HepG2 (cell line): ENCODE measurements around the gene IGFLR1. TPM values are rescaled to one million over a fixed set of nuclear protein-coding genes. Genes with fewer than 3 reads are reported as not detected.

Experiments
- ATAC-seq: fragments of 200-7000 bp; cut with Tn5 transposase; 3 replicates; pipeline ENCODE4 v1.9.1; 2020; ENCODE audit warnings: mild to moderate bottlenecking, moderate library complexity
- BruUV-seq: library from RNA; stranded (reverse); fragments of 400-500 nt; replicated peaks from 2 replicates; lab custom pipeline; 2021; lab: Mats Ljungman, UMichigan
- CTCF ChIA-PET: fragments of 300-600 bp; formaldehyde crosslinking; extraction: SDS; loops from one replicate; lab custom pipeline; 2021; ENCODE audit warnings: low total read pairs, inconsistent platforms, low intra/inter-chr PET ratio; lab: Yijun Ruan, JAX
- POLR2A ChIA-PET: fragments of 350-600 bp; sonication (Branson Sonifier 250); formaldehyde crosslinking; loops from one replicate; lab custom pipeline; 2020; ENCODE audit warnings: antibody characterized with exemption, inconsistent platforms; lab: Yijun Ruan, JAX
- DNase-seq: peaks from one replicate; pipeline ENCODE4 v3.0.0-alpha.2; 2015; ENCODE audit warnings: low spot score
- FAIRE-seq: peaks from 3 replicates; lab custom pipeline; 2011; peaks lifted over from hg19 to GRCh38; lab: Jason Lieb, UNC
- H2AFZ ChIP-seq: one replicate; pipeline ENCODE4 v1.6.1; 2011; ENCODE audit warnings: low read length, inconsistent platforms
- H3K27ac ChIP-seq: fragments of 300-600 bp; 3 replicates; pipeline ENCODE4 v1.8.0; 2011; ENCODE audit warnings: mixed run types, mild to moderate bottlenecking, mixed read lengths, low read length, inconsistent platforms; ENCODE audit not compliant: insufficient read depth; ENCODE audit errors: extremely low read length
- H3K27me3 ChIP-seq, 2 experiments: fragments of 200-600 bp in 1 of 2; 2 replicates in 1 of 2; 3 replicates in 1 of 2; pipeline versions ENCODE4 v1.6.0 to v1.8.0; 2011; ENCODE audit warnings: low read length in 2 of 2, mild to moderate bottlenecking in 2 of 2, moderate library complexity in 2 of 2, inconsistent platforms in 1 of 2; ENCODE audit not compliant: insufficient read depth in 2 of 2, control insufficient read depth in 1 of 2
- H3K36me3 ChIP-seq, 2 experiments: fragments of 200-600 bp in 1 of 2; replicated peaks in 1 of 2; 2 replicates in 1 of 2; 3 replicates in 1 of 2; pipeline versions ENCODE4 v1.5.1 to v1.8.0; 2011; ENCODE audit warnings: low read length in 2 of 2, inconsistent platforms in 1 of 2; ENCODE audit not compliant: insufficient read depth in 2 of 2, control insufficient read depth in 1 of 2
- H3K4me1 ChIP-seq: 2 replicates; pipeline ENCODE4 v1.5.1; 2012; ENCODE audit warnings: low read length, inconsistent platforms; ENCODE audit not compliant: insufficient read depth
- H3K4me2 ChIP-seq: 2 replicates; pipeline ENCODE4 v1.6.0; 2011; ENCODE audit warnings: low read depth, low read length, inconsistent platforms
- H3K4me3 ChIP-seq, 3 experiments: fragments of 200-600 bp in 1 of 3; sonication (generic), shearing (Covaris generic) in 1 of 3; replicated peaks in 1 of 3; 2 replicates each; pipeline ENCODE4 v1.5.1; 2011 to 2016; ENCODE audit warnings: low read length in 3 of 3, inconsistent platforms in 2 of 3, low read depth in 2 of 3, mild to moderate bottlenecking in 2 of 3, control low read depth in 1 of 3, mixed read lengths in 1 of 3; ENCODE audit not compliant: insufficient read depth in 1 of 3
- H3K79me2 ChIP-seq: one replicate; pipeline ENCODE4 v1.6.1; 2011; ENCODE audit warnings: low read length, inconsistent platforms; ENCODE audit not compliant: insufficient read depth
- H3K9ac ChIP-seq: 2 replicates; pipeline ENCODE4 v1.6.0; 2011; ENCODE audit warnings: mild to moderate bottlenecking, low read depth, low read length, inconsistent platforms; ENCODE audit not compliant: insufficient read depth
- H3K9me3 ChIP-seq: 2 replicates; pipeline ENCODE4 v1.5.1; 2012; ENCODE audit warnings: mild to moderate bottlenecking, low read length
- H4K20me1 ChIP-seq: 2 replicates; pipeline ENCODE4 v1.6.0; 2011; ENCODE audit warnings: inconsistent platforms, mild to moderate bottlenecking, low read length, moderate library complexity; ENCODE audit not compliant: insufficient read depth
- CHCHD3 ChIP-seq: sonication (generic); formaldehyde crosslinking; IDR thresholded peaks from 2 replicates; pipeline ENCODE4 v1.8.0; 2022; ENCODE audit warnings: mild to moderate bottlenecking, missing genetic modification reagents, moderate library complexity
- EZH2 ChIP-seq: conservative IDR thresholded peaks from 2 replicates; pipeline ENCODE4 v1.6.1; 2012; ENCODE audit warnings: mild to moderate bottlenecking, low read depth, low read length, moderate library complexity
- HHEX ChIP-seq: IDR thresholded peaks from 2 replicates; pipeline ENCODE4 v1.6.1; 2016; ENCODE audit warnings: control low read depth
- MAFF ChIP-seq: IDR thresholded peaks from 2 replicates; pipeline ENCODE4 v1.6.1; 2011; ENCODE audit warnings: low read depth, low read length, improper control_type of control experiment
- MIER3 ChIP-seq: IDR thresholded peaks from 2 replicates; pipeline ENCODE4 v1.6.1; 2016; ENCODE audit warnings: missing compliant biosample characterization, borderline replicate concordance
- MXD4 ChIP-seq: IDR thresholded peaks from 2 replicates; pipeline ENCODE4 v1.6.1; 2016; ENCODE audit warnings: mild to moderate bottlenecking, missing biosample characterization, missing genetic modification reagents
- NCOA1 ChIP-seq: sonication (generic); formaldehyde crosslinking; IDR thresholded peaks from 2 replicates; pipeline ENCODE4 v1.9.0; 2021; ENCODE audit warnings: missing genetic modification reagents
- RAD21 ChIP-seq: fragments of 450-650 bp; formaldehyde crosslinking; IDR thresholded peaks from 2 replicates; pipeline ENCODE4 v1.5.0; 2020; ENCODE audit warnings: mild to moderate bottlenecking
- XRCC5 ChIP-seq: fragments of 200-400 bp; formaldehyde crosslinking; optimal IDR thresholded peaks from 2 replicates; pipeline ENCODE3; 2017; ENCODE audit warnings: mild to moderate bottlenecking, low read length
- ZIK1 ChIP-seq: sonication (generic); formaldehyde crosslinking; IDR thresholded peaks from 2 replicates; pipeline ENCODE4 v1.5.0; 2020; ENCODE audit warnings: mild to moderate bottlenecking, low read depth, missing genetic modification reagents, borderline replicate concordance
- ZNF230 ChIP-seq: sonication (generic); formaldehyde crosslinking; IDR thresholded peaks from 2 replicates; pipeline ENCODE4 v1.4.0; 2020; ENCODE audit warnings: mild to moderate bottlenecking, missing genetic modification reagents
- ZNF362 ChIP-seq: sonication (generic); formaldehyde crosslinking; IDR thresholded peaks from 2 replicates; pipeline ENCODE4 v1.4.0; 2020; ENCODE audit warnings: missing genetic modification reagents, mild to moderate bottlenecking, borderline replicate concordance
- ZNF562 ChIP-seq: sonication (generic); formaldehyde crosslinking; IDR thresholded peaks from 2 replicates; pipeline ENCODE4 v1.8.0; 2022; ENCODE audit warnings: missing genetic modification reagents, borderline replicate concordance
- ZNF614 ChIP-seq: IDR thresholded peaks from 2 replicates; pipeline ENCODE4 v1.6.1; 2018; ENCODE audit warnings: missing biosample characterization, missing genetic modification reagents, inconsistent platforms, borderline replicate concordance
- ZNF646 ChIP-seq: sonication (generic); formaldehyde crosslinking; IDR thresholded peaks from 2 replicates; pipeline ENCODE4 v1.9.0; 2021; ENCODE audit warnings: mild to moderate bottlenecking, missing genetic modification reagents
- ZSCAN21 ChIP-seq: sonication (generic); formaldehyde crosslinking; IDR thresholded peaks from 2 replicates; pipeline ENCODE4 v1.8.0; 2022; ENCODE audit warnings: mild to moderate bottlenecking, missing genetic modification reagents, moderate library complexity, borderline replicate concordance
- WGBS: methylation state at CpG from one replicate; pipeline ENCODE4 v1.1.6; 2017; ENCODE audit warnings: low lambda C conversion rate; 5-methylcytosine and 5-hydroxymethylcytosine counted together
- in situ Hi-C: cut with HindIII; loops from 2 replicates; pipeline ENCODE4 v1.10.0; 2017; ENCODE audit warnings: low pct_unique_long_range_greater_than_20kb; ENCODE audit not compliant: extremely low pct_ligation_motif_present
- intact Hi-C: fragments of 100-400 bp; cut with micrococcal nuclease; formaldehyde crosslinking; loops from one replicate; pipeline ENCODE4 v1.10.0; 2022; ENCODE audit not compliant: unreplicated experiment
- polyA plus RNA-seq, 8 experiments: library from polyadenylated mRNA; depleted of rRNA in 3 of 8; stranded (reverse) in 7 of 8; unstranded in 1 of 8; fragments of >200 nt; fragmentation: Illumina TruSeq in 4 of 8; extraction: Trizol in 4 of 8; gene quantifications; 2 replicates each; pipeline versions ENCODE4 v1.2.1 to v1.2.3, GENCODE V29; 2011 to 2016; ENCODE audit warnings: low read depth in 4 of 8, missing spikeins in 1 of 8, mixed read lengths in 1 of 8; ENCODE audit not compliant: insufficient read depth in 1 of 8
- total RNA-seq, 5 experiments: library from RNA; depleted of rRNA; stranded (reverse); fragments of >200 nt; fragmentation: Illumina TruSeq; extraction: Trizol; gene quantifications; 2 replicates each; pipeline ENCODE4 v1.2.3, GENCODE V29; 2016; ENCODE audit warnings: low read depth in 1 of 5

The IGFLR1 gene
- total and polyA plus RNA-seq, 2 of the 13 experiments (the other 11 are each of a cell fraction or from before 2014, with no cell fraction given) = 5.4 to 8.9 TPM

GRCh38 chr19:35785339-35785627 lies 43.0 kb upstream of the IGFLR1 start (continued):
- TF ChIP-seq ZNF562 (no peak), MIER3 (CRISPR knock-in tag) (no peak)
- TF ChIP-seq, all 625 proteins: peak for 0

GRCh38 chr19:35784503-35785338 lies 42.5 kb upstream of the IGFLR1 start:
- H3K27me3 ChIP-seq = no peaks in the 10 kb centered on the region
- H2AFZ ChIP-seq = no peak overlapping the region
- in situ Hi-C loops = no loop called here
- no peak for ATAC-seq
- H3K4me2 ChIP-seq = no peak overlapping the region
- no peaks in the 10 kb centered on the region for H3K9me3 ChIP-seq
- CTCF ChIA-PET = no interaction called here
- 92% methylated on average over 26 of the region's 45 CpGs for WGBS
- no peaks in the 10 kb centered on the region for H4K20me1 ChIP-seq
- H3K36me3 ChIP-seq = peaks cover 0 to 2% of the 10 kb centered on the region in 2 experiments; a peak in 2 of 5 replicates
- H3K79me2 ChIP-seq = no peaks in the 10 kb centered on the region
- H3K27ac ChIP-seq = no peak overlapping the region
- no TSS peak for BruUV-seq
- intact Hi-C loops = no loop called here
- FAIRE-seq = no peak
- no peak overlapping the region for H3K4me3 ChIP-seq
- no peak for DNase-seq
- peaks cover 28% of the 10 kb centered on the region for H3K4me1 ChIP-seq
- no peak overlapping the region for H3K9ac ChIP-seq
- POLR2A ChIA-PET = no interaction called here
- no peak for TF ChIP-seq XRCC5
- TF ChIP-seq ZNF362 (CRISPR knock-in tag) = no peak
- TF ChIP-seq HHEX (CRISPR knock-in tag) = no peak
- no peak for TF ChIP-seq EZH2
- TF ChIP-seq CHCHD3 (CRISPR knock-in tag) = no peak
- TF ChIP-seq NCOA1 = no peak
- no peak for TF ChIP-seq ZNF230 (CRISPR knock-in tag)
- TF ChIP-seq ZNF614 = no peak
- no peak for TF ChIP-seq ZIK1
- TF ChIP-seq RAD21 (CRISPR knock-in tag) = no peak
- TF ChIP-seq MXD4 (CRISPR knock-in tag) = no peak
- TF ChIP-seq ZNF646 (CRISPR knock-in tag) = no peak
- no peak for TF ChIP-seq ZSCAN21 (CRISPR knock-in tag)
- TF ChIP-seq MAFF = no peak
